HG02943 (cell line): ENCODE results near the gene EPYC.

Source experiments
- ATAC-seq: cut with Tn5 transposase; IDR thresholded peaks from one replicate; pipeline ENCODE4 v1.9.1; 2021; ENCODE audit warnings: mild to moderate bottlenecking, low read depth, moderate library complexity; ENCODE audit not compliant: unreplicated experiment

Gene EPYC, protein sequence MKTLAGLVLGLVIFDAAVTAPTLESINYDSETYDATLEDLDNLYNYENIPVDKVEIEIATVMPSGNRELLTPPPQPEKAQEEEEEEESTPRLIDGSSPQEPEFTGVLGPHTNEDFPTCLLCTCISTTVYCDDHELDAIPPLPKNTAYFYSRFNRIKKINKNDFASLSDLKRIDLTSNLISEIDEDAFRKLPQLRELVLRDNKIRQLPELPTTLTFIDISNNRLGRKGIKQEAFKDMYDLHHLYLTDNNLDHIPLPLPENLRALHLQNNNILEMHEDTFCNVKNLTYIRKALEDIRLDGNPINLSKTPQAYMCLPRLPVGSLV

DNA sequence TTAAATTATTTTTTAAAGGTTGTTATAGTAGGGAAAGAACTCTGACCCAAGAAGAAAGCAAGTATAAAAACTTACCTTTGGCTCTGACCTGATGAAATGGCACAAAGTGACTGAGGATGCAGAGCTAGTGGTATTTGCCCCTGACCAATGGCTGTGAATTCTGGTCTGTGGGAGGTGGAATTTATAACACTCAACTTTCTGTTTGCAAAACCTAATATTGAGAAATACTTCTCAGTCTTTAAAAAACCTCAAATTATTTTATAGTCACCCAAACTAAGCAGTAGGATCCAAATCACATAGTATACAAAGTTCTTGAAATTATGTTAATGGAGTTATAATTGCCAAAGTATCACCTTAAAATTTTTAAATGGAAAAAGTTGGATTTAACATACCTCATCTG is at the start of gene EPYC:
TSS of gene EPYC (minus strand) at position 101 of the 400 bp plus-strand sequence. CDS start 2,407 bp downstream, outside the sequence.
- no peak for ATAC-seq

DNA sequence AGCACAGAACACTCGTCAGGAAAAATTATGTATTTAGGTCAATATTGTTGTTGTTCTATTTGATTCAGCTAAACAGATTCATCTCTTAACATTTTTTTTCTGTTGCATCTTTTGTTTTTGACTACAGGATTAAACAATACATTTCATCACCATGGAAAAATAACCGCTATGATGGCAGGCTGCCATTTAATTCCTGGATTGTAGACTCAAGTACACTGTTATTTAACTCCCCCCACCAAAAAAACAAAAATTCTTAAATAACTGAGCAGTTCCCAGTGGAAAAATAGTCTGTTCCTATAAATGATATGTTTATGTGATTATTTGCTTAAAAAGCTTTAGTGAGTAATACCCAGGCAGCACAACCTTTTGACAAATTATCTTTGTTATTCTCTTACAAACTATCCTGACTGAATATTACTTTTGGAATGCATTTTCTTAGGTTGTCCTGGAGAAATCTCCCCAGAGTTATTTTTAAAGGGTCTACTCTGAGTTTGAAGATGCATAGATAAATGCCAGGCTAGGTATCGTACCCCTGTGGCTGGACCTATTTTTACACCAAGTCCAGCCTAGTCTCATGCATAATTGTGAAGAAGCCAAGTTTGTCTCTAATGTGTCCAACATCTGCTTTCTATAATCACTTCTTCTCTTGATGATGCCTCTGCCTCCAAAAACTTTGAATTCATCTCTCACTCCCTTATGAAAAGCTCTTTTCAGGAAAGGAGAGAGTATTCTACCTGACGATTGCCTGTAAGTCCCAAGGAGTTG is 49.4 kb upstream of the EPYC start:
- no peak for ATAC-seq

DNA sequence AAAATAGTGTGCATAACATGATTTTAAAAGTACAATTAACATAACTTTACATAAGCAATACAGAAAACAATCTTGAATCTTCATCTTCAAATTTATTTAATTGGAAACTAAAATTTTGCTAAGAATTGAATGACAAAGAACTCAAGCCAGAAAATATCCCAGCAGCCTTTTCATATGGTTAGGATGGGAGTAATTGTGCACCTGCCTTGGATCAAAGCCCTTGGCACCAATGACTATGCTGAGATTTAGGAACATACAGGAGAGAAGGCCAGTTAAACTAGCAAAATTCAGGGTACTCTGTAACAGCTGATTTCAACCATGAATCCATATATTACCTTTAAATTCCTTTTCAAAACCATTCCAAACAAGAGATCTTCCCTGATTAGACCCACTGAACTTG is 47.3 kb upstream of the EPYC start:
- ATAC-seq: no peak

DNA sequence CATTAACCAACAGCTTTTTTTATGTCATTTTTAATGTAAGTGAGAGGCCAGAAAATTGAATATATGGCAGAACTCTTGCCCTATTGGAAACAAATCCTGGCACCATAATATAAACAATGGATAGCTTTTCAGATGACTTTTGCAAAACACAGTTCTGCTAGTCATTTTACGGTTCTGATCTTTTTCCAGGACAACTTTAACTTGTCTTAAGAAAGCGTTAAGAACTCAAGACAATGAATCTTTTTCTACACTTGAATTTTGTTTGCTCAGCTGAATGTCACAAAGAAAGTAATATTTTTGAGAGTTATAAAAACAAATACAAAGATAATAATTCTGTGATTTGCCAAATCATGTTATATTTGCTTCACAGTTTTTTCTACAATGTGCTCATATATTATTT is 39.8 kb upstream of the EPYC start:
- ATAC-seq: no peak

DNA sequence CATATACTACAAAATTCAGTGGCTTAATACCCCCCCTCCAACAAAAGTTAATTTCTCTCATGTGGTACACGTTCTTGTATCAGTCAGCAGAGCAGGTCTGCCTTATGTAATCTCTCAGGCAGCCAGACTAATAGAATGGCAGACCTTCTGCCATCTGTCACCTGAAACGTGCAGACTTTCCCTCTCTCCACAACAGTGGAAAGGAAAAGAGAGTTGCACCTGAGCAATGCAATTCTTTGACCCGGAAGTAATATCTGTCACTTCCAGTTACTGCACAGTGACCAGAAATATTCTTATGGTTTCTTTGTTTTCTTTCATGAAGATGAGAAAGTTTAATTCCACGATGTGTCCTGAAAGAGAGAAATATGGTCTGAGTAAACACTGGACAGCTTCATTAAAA is 38.6 kb upstream of the EPYC start:
- ATAC-seq: no peak

DNA sequence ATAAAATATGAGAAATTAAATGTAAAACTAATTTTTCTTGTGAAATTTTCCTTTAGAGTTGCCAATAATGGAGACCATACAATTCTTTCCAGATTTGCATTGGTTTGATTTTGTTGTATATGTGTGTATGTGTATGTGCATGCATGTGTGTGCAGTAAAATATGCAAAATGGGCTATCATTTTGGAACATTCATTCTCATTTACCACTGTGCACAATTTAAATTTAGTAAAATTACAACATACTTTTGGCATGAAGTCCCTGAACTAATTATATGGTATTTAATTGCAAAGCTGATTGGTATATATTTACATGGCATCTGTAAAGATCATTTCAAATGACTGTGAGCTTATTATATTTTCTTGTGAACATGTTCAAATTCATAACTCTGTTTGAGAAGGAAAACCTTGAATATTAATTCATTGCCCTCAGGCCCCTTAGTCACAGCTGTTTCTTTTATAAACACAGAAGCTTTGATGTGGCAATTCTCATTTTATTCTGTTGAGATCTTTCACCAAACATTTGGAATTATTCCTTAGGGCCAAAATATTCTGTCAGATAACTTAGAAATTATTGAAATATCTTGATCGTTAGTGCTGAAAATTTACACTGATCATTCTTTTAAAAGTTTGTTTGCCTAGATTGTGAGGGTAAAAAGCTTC is 35.5 kb upstream of the EPYC start:
- no peak for ATAC-seq

DNA sequence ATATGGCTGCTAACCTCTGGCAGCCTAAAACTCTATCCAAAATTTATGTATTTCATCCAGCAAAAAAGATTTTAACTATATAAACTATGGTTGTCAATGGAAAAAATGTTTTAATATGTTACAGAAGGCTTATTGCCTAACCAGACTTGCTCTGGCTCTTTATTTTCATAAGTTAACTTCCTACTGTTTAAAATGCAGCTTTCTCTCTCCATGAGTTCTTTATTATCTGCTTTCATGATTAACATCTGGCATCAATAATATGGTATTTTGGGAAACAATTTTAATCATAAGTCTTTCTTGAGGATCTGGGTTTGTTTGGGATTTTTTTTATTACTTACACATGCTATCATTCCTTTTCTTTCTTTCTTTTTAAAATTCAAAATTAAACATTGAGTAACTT is 32.5 kb upstream of the EPYC start:
- ATAC-seq: no peak

DNA sequence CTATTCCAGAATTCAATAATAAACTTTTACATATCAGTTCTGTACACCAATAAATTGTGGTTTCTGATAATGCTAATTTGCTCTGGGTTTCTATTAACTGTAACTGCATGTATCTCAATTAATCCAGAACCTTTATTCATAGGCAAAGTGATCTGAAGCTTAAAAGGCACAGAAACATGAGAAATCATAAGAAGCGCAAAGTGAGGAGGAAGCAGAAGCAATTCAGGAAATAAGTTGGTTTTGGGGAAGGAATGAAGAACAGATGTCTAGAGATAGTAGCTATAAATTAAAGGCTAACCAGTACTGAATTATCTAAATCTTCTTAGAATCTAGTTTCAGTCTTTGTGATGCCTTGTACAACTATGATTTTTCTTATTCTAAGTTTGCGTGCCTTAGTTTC is 28.5 kb upstream of the EPYC start:
- no peak for ATAC-seq

DNA sequence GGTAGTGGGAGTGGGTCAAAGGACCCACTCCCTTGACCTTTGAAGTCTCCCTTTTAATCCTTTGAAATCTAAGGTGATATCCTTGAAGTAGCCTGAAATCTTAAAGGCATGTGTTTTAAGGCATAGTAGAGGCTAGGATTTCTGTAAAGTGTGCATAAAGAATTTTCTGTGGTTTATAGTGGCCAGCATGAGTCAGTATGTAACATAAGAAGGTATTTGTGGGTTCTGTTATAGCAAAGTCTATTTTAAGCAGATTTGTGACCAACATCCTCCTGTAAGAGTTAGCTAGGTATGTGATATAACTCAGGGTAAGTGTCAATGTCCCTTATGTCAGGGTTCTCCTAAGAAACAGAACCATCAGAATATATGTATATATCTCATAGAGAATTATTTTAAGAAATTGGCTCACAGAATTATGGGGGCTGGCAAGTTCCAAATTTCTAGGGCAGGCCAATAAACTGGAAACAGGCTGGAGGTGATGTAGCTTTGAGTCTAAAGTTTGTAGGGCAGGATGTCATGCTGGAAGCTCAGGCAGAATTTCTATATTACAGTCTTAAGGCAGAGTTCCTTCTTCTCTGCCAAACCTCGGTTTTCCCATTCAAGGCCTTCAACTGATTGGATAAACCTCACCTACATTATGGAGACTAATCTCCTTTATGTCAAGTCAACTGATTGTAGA is 18.7 kb upstream of the EPYC start:
- no peak for ATAC-seq

DNA sequence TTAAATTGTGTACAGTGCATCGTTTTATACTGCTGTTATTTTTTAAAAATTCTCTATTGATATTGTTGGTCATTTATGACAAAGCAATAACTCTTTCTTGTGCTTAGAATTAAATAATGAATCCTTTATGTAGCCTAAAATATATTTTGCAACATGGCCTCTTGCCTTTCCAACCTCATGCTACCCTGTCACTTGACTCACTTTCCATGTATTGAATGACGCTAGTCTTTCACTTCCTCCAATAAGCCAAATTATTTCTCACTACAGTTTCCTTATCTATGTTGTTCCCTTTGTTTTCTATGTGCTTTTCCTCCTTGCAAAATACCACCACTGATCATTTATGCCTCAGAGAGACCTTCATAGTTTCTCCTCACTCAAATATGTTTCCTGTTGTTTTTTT is 16.3 kb upstream of the EPYC start:
- ATAC-seq: no peak

DNA sequence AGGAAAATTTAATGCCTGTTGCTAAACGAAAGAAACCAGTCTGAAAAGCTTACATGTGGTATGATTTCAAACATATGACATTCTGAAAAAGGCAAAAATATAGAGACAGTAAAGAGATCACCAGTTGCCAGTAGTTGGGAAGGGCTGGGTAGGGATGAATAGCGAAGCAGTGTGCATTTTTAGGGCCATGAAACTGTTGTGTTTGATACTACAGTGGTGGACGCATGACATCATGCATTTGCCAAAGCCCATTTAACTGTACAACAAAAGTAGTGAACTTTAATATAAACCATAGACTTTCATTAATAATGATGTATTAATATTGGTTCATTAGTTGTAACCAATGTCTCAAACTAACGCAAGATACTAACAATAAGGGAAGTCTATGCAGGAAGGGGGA is 14.7 kb upstream of the EPYC start:
- ATAC-seq: no peak

DNA sequence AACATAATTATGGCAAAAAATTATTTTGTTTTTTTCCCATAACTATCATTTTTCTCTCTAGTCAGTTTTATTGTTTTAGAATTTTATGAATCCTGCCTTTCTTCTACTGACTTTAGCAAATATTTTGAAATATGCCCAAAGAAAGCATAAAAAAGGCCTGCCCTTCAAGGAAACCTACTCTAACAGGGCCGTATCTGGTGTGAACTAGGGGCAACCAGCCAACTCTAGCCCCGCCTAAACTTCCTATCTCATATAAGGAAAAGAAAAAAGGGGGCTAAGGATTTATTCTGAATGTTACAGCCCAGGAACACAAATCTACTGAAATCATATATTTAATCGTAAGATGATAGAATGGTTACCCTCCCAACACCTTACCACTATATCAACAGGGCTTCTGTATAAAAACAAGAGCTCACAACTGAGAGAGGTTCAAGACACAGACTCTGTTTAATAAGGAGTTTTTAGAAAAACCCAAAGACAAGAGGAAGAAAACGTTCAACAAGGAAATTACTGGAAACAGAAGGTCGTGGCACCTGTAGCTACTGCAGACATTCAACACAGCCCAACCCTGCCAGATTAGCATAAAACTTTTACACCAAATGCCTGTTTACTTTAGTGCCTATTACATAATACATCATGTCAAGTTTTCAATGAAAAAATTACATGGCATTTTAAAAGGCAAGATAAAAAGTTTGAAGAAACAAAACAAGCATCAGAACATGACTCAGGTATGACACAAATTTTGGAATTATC is 12.9 kb upstream of the EPYC start:
- ATAC-seq: no peak

DNA sequence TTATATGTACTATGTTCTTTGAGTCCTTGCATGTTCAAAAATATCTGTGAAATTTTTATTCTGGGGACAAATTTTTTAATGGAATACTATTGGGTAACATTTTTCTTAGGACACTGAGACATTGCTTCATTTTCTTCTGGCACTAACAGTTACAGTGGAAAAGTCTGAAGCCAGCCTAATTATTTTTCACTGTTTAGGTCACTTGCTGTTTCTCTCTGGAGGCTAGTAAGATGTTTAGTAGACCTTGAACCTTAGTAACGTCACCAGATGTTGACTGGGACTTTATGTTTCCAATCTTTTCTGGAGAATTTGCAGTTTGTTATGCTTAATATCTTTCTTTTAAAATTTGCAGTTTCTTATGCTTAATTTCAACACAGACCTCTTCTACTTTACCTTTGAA is 12.3 kb upstream of the EPYC start:
- ATAC-seq: no peak

DNA sequence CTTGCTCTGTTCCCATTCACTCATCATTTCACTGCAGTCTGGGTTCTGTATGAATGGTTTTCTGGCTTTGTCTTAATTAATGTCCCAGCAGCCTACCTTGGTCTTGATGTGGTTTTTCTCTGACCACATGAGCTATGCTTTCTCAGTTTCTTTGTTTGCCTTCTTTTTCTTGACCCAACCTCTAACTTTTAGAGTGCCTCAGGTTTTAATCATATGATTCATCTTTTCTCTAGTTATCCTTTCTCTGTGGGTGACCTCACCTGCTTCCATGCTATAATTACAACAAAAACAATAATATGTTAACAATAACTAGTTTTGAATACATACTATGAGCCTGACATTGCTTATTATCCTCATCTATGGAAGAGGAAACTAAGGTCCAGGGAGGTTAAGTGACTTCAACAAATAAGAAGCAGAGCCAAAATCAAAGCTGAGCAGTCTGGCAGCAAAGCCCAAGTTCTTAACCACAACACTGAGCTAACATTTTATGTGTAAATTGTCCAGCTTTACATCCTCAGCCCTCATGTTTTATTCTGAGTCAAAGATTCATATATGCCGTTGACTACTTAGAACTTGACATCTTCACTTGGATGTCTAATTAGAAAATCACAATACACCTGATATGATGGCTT is 4.7 kb upstream of the EPYC start:
- ATAC-seq: peak; percentile 93

DNA sequence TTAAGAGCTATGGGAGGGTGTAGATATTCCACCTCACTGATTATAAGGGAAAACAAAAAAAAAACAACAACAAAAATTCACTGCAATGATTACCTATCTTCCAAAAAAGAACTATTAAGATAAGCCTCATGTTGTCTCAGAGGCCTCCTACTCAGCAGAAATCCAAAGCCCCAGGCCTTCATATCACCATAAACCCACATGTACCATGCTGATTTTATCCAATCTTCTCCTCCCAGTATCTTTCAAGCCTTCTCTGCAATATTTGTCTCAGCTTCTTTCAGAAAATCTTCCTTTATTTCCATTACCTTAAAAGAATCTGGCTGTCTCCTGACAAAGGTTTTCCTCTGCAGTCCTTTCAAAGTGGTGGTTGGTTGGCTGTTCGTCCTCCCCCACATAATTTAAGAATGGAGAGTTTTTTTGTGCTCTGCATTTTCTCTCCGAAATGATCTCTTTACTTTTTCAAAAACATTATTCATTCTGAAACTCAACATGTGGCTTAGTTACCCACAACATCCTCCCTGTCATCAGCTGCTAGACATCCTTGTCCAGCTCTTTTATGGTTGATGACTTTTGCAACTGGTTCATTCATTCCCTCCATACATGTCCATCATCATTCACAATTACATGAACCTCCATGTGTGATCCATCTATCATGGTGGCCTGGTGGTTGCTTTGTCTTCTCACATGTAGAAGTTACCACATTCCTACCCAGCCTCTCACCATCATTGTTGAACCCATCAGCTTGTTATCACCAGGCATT is 2.9 kb upstream of the EPYC start:
- ATAC-seq: peak; percentile 59

DNA sequence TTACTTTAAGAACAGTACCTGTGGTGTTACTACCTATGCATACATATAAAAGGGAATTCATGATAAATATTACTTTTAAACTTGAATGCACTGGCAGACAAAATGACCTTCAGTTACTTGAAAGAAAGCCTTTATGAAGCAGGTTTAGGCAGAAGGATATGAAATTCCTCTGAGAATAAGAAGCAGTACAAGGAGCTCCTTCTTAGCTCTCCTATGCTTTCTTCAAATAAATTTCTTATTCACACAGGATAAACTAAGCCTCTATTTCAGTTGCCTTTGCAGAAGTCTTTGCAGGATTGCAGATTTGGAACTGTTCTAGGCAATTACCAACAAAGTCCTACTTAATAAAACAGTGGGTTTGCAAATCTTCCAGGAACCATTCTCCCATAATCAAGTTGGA is 1.0 kb downstream of the EPYC start:
- ATAC-seq: no peak

DNA sequence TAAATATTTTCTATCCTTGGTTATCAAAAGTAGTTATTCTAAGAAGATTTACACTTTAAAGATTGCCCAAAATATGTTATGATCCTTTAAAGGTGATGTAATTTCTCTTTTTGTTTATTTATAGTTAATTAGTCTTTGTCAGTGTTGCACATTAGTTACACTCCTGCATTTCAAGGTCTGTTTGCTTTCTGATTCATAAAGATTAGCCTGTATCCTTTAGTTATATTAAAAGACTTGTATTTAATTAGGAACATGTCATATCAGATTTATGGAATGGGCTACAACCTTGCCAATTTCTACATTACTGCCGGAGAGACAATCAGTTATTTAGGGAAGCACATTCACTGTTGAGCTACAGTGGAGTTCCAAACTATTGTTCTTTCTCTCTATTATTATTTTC is 3.5 kb downstream of the EPYC start:
- ATAC-seq: no peak

DNA sequence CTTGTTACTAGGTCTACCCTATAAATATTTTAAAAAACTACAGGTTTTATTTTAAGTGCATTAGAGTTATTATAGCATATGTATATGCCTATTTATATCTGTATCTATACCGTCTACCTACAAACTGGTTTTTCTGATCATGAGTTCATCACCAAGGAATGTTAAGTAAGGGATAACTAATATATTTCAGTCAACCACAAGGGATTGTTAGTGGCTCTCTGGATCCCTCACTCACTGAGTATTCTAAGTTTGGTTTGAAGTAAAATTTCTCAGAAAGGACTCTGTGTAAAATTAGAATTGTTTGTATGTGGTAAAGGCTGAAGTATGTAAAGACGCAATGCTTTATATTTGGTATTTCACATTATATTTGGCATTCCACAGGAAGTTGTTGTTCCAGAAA is 4.8 kb downstream of the EPYC start:
- ATAC-seq: no peak

DNA sequence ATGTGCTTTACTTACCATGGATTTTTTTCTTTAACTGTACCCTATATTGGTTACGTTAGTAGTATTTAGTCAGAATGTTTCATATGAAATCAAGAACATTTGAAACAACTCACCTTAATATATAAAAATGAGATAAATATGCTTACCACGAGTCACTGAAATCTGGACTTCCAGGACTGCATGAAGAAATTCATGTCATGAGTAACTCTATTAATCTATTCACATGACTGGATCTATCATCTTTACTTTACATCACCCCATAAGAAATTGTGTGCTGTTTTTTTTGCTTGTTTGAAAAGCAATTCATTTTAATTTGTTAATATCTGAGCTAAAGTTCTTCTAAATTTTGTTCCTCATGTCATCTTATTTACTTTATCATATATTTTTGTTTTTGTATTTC is 5.2 kb downstream of the EPYC start:
- ATAC-seq: no peak
